ENCODE measurements around the gene DGKG.

Gene DGKG

GRCh38 chr3:186097317-186097662 lies 264.7 kb downstream of the DGKG start:
- DNase-seq (ENCODE audit: extremely low spot score, insufficient read length, low read depth) (no peak), FAIRE-seq (no peak)

All from GM18507 (cell line).